AG20443 (cell line): ENCODE data around the gene KAZN.

Source experiments
- DNase-seq: peaks from one replicate; pipeline ENCODE4 v3.0.0; 2012; ENCODE audit warnings: low spot score, mixed read lengths

KAZN gene

GRCh38 chr1:15145327-15145726, 546.8 kb downstream of the KAZN start:
- no peak for DNase-seq

DNA sequence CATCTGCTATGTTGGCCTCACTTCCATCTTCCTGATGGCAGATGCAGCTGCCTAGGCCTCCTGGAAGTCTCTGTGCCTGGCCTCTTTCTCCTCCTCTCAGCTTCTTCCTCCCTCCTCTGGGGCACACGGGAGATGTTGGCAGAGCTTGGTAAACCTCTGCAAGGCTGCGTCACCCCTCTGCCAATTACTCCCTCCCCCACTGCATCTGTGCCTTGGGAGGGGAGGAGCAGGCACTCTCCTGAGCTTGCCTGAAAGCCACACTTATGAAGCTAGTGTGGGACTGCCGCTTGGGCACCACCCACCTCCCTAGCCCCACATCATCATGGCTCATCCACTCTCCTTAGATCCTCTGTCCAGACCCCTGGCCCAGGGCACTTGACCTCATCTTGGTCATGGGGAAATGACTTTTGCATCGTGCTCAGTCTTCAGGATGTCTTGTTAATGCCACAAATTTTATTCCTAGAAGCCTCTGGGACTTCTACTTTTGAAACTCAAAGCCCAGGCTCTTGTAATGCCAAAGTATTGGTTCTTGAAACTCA, 547.7 kb downstream of the KAZN start:
- DNase-seq = no peak

DNA sequence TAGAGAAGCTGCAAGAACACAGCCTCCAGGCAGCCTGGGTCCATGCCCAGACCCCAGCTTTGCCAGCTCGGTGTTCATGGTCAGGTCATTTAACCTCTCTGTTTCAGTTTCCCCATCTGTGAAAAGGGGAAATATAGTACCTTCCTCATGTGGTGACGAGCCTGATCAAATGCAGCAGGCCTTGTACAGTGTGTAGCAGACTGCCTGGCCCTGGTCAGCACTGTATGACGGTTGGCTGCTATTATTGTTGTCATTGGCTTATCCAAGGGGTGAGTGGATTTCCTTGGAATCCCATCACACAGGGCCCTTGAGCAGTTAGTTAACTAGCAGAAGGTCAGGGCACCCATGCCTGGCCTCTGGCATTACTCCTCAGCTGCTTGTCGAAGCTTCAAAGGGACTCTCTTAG, 548.5 kb downstream of the KAZN start:
- DNase-seq = no peak

- DNase-seq = no peak
These were observed 549.5 kb downstream of the KAZN start for GRCh38 chr1:15148004-15148403.

- DNase-seq = no peak
These were observed 550.0 kb downstream of the KAZN start for GRCh38 chr1:15148475-15148874.

- no peak for DNase-seq
These were observed 550.5 kb downstream of the KAZN start for GRCh38 chr1:15148941-15149340.

GRCh38 chr1:15150376-15150775, 551.9 kb downstream of the KAZN start:
- no peak for DNase-seq

DNA sequence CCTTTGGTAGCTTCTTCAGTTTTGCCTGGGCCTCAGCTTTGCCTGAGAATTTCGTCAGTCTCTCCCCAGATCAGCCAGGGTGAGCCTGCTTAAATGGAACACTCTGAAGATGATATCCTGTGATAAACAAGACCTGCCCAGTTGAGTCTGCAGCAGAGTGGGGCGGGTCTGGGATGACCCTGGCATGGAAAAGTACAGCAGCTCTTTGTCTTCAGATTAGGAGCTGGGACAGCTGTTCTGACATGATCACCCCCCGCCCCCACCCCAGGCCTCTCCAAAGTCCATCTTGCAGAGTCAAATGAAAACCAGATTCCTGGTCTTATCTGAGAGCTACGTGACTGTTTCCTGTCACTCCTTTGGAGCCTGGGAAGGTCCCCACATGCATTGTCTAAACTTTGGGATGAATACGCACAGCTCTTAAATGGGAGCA, 552.9 kb downstream of the KAZN start:
- no peak for DNase-seq

- no peak for DNase-seq
These were observed 553.4 kb downstream of the KAZN start for GRCh38 chr1:15151871-15152270.

DNA sequence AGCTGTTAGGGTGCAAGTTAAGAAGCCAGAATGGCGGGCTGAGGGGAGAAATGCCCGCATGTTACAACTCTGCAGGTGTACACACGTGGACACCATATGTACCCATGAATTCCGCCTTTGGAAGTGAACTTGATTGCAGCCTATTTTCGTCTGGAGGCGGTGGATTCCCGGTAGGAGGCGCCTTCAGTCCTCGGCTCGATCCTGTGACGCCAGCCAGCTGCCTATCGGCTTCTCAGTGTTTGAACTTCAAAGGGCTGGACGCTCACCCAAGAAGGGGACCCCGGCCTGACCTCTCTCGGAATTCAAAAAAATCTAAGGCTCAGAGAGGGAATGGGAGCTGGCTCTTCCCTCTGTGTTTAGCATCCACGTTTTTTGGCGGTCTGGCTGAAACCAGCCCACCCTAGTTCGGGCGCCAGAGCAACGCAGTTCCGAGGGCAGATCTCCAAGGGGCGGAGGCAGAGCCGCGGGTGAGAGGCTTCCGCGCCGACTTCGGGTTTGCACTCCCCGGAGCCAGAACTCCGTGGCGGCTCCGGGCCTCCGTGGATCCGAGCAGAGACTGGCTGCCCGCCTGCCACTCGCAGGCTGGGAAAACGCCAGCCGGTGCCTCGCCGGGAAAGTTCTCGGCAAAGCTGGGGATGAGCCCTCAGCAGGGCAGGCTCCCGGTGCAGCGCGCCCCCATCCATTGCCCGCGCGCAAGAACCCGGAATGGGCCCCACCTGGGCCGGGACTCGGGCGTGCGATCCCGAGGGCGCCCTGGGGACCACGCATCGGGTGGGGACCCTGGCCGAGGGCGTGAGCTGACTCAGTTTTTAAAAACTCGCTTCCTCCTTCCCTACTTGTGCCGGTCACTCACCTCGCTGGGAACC, 554.1 kb downstream of the KAZN start:
- peak; percentile 93 for DNase-seq

- peak; percentile 68 for DNase-seq
These were observed 554.8 kb downstream of the KAZN start, which contains the start of gene TMEM51 for GRCh38 chr1:15153184-15153841. Gene TMEM51, plus strand, starts transcription at chr1:15153747. Its CDS starts 61,341 bp downstream, at chr1:15215088.

- DNase-seq = peak; percentile 85
These were observed 555.5 kb downstream of the KAZN start for GRCh38 chr1:15153842-15154479.

DNA sequence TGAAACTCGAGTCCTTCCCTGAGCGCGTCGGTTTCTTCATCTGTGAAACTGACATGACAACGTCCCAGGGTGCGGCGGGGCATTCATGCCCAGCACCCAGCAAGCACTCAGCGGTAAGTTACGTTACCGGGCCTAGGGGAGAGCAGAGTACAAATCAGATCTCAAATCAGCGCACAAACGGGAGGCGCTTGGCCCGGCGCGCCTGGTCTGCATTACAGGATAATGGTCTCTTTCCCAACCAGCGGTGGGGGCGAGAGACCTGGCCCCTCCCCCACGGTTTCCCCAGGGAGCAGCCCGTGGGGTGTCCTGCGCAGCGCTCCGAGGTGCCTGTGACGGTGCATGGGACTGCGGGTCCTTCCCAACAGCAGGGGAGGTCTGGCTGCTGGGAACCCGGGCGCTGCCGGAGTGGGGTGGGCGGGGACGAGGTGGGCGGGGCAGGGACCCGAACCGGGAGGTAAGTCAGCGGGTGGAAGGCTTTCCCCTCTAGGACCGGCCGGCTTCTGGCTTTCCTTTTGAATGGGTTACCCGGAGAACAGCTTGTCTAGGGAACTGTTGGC, 556.1 kb downstream of the KAZN start:
- no peak for DNase-seq

DNA sequence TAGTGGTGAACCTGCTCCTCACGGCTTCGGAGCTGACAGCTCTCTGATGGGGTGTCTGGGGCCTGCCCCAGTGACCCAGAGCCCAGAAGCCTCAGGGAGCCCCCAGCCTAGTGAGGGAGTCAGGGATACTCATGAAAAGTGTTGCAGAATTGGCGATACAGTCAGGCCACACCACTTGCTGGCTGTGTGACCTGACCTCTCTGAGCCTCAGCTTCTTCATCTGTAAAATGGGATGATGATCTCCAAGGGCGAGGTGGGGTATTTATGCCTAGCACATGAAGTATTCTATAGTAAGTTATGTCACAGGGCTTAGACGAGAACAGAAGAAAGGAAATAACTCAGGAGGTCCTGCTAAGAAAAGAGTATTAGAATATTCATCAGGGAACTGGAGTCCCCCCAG, 556.7 kb downstream of the KAZN start:
- no peak for DNase-seq

GRCh38 chr1:15155888-15156741, 557.6 kb downstream of the KAZN start:
- no peak for DNase-seq

DNA sequence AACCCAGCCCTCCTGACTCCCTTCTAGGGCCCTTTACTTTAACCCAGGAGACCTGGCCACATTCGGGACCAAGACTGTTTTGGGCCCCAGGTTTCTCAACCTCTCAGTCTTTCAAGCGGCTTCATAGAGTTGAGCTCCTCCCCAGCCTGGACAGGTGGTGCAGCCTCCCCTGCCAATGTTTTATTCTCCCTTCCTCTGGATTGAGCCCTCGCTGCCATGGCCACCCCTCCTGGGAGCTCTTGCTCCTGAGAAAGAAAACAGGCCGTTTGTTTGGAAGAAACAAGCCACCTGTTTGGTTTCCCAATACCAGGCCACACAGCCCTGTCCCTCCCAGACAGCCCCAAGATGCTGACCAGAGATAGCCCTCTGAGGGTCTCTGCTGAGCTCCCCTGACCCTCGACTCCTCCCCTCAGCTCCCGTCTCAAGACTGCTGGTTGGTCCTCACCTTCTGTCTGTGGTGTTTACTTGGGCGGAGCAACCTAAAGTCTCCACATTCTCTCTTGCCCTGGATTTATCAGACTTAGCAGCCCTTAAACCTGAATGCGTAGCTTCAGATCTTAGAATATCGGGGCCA, 558.4 kb downstream of the KAZN start:
- DNase-seq = no peak

DNA sequence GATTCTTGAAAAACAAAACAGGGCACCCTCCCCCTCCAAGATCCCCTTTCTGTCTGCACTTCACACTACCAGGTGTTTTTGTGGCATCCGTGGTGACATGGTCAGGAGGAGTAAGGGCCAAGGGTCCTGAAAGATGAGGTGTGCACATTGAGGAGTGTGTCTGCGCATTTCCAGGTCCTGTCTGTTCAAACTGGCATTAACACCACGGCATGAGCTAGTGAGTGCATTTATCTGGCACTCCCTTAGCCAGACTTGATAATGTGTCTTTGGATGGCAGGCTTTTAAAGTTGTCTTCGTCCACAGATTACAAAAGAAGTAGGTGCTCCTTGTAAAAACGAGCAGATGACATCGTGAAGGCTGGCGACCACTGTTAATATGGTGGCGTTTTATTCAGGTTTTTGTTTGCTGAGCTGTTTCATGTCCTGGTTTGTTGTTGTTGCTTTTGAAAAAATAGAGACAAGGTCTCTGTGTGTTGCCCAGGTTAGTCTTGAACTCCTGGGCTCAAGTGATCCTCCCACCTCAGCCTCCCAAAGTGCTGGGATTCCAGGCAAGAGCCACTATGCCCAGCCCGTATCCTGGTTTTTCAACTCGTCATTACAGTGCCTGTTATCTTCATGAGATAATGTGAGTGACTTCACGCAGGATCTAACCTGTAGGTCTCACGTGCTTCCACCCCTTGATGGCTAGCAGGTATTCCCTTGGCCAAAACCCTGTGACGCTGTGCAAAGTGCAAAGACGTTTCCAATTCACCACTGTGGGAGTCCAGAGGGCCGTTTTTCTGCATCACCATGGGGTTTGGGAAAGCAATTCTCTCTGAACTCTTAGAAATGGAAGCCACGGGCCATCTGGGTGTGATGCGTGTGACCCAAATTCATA, 559.3 kb downstream of the KAZN start:
- no peak for DNase-seq

DNA sequence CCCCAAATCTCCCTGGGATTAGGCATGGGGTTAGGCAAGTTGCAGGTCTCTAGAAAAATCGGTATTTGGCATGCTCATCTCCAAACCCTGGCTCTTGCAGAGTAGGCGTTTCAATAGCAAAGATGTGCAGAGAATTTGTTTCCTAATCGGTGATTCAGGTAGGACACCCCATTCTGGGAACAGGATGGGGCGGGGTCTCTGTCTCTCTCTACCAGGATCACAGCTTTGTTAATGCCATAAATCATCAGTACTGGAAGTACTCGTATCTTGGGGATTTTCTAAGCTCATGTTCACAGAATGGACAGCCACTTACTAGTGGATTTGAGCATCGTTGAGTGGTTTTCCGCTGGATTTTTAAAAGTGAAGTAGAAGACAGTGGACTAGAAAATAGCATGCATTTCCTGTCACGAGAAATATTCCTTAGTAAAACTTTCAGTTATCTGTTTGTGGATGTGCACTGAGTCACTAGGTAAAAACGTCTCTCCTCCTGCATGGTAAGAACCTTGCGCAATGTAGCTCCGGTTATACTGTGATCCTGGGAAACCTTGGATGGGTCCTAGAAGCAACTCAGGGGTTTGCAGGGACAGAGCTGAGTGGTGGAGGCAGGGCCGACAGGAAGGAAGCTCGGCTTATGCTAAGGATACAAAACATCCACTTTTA, 560.2 kb downstream of the KAZN start:
- DNase-seq = peak; percentile 36

GRCh38 chr1:15159166-15159555, 560.7 kb downstream of the KAZN start:
- no peak for DNase-seq
